Measurements from ENCODE around the gene ING2.

The ING2 gene

GRCh38 chr4:183561905-183562304 lies 57.0 kb downstream of the ING2 start:
- TF ChIP-seq CTCF (IDR thresholded peaks at IDR 0.05; ENCODE audit: extremely low read depth, insufficient read depth, missing control alignments), result no peak
- DNase-seq (ENCODE audit: low spot score), result no peak
- in situ Hi-C loops (cut with MboI; ENCODE audit: low pct_unique_long_range_greater_than_20kb, low sequenced_read_pairs, unreplicated experiment), result no loop called here
